Measurements from ENCODE around the gene DDX43.

DNA sequence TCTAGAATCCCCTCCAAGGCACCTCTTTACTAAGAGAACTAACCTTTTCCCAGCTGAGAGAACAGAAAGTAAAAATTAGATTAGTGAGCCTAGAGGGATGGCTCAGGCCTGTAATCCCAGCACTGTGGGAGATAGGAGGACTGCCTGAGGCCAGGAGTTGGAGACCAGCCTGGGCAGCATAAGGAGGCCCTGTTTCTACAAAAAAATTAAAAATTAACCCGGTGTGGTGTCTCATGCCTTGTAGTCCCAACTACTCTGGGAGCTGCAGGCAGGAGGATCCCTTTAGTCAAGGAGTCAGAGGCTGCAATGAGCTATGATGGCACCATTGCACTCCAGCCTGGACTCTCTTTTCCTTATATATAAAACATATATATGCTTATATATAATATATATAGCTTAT lies 19.4 kb upstream of the DDX43 start:
- TF ChIP-seq, protein P1, sequence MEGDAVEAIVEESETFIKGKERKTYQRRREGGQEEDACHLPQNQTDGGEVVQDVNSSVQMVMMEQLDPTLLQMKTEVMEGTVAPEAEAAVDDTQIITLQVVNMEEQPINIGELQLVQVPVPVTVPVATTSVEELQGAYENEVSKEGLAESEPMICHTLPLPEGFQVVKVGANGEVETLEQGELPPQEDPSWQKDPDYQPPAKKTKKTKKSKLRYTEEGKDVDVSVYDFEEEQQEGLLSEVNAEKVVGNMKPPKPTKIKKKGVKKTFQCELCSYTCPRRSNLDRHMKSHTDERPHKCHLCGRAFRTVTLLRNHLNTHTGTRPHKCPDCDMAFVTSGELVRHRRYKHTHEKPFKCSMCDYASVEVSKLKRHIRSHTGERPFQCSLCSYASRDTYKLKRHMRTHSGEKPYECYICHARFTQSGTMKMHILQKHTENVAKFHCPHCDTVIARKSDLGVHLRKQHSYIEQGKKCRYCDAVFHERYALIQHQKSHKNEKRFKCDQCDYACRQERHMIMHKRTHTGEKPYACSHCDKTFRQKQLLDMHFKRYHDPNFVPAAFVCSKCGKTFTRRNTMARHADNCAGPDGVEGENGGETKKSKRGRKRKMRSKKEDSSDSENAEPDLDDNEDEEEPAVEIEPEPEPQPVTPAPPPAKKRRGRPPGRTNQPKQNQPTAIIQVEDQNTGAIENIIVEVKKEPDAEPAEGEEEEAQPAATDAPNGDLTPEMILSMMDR (IDR thresholded peaks at IDR 0.05) = no peak
- TF ChIP-seq POLR2A (IDR thresholded peaks at IDR 0.05) = no peak

Data from lower leg skin (tissue), 3 donors.